HepG2 (cell line): ENCODE data around the gene SLC16A6. TPM values are rescaled to one million over a fixed set of nuclear protein-coding genes. Genes with fewer than 3 reads are reported as not detected.
A peak's percentile ranks its signal among the peaks of the same experiment; 100 is the strongest.

Source experiments
- PHF20 ChIP-seq: sonication (generic); formaldehyde crosslinking; IDR thresholded peaks from 2 replicates; pipeline ENCODE4 v1.5.0; 2020; ENCODE audit warnings: mild to moderate bottlenecking, missing genetic modification reagents
- RCOR2 ChIP-seq: IDR thresholded peaks from 2 replicates; pipeline ENCODE4 v1.6.1; 2016; ENCODE audit warnings: missing biosample characterization, missing genetic modification reagents
- TCF7 ChIP-seq: sonication (generic); IDR thresholded peaks from 2 replicates; pipeline ENCODE4 v1.6.1; 2016; ENCODE audit warnings: antibody characterized with exemption, low read depth
- TRIM24 ChIP-seq: sonication (generic); formaldehyde crosslinking; IDR thresholded peaks from 2 replicates; pipeline ENCODE4 v1.8.0; 2022; ENCODE audit warnings: mild to moderate bottlenecking, missing genetic modification reagents
- TSC22D2 ChIP-seq: sonication (generic); formaldehyde crosslinking; IDR thresholded peaks from 2 replicates; pipeline ENCODE4 v1.5.1; 2020; ENCODE audit warnings: missing genetic modification reagents, mild to moderate bottlenecking, borderline replicate concordance
- UBTF ChIP-seq: sonication (generic); formaldehyde crosslinking; IDR thresholded peaks from 2 replicates; pipeline ENCODE4 v1.4.0; 2020; ENCODE audit warnings: mild to moderate bottlenecking, missing genetic modification reagents
- ZBTB49 ChIP-seq: sonication (generic); formaldehyde crosslinking; IDR thresholded peaks from 2 replicates; pipeline ENCODE4 v1.4.0; 2020; ENCODE audit warnings: missing genetic modification reagents, borderline replicate concordance
- ZKSCAN5 ChIP-seq: sonication (generic); formaldehyde crosslinking; IDR thresholded peaks from 2 replicates; pipeline ENCODE4 v1.5.1; 2020; ENCODE audit warnings: mild to moderate bottlenecking, missing genetic modification reagents
- ZNF225 ChIP-seq: sonication (generic); formaldehyde crosslinking; IDR thresholded peaks from 2 replicates; pipeline ENCODE4 v1.4.0; 2020; ENCODE audit warnings: mild to moderate bottlenecking, missing genetic modification reagents
- ZNF264 ChIP-seq: sonication (generic); formaldehyde crosslinking; IDR thresholded peaks from 2 replicates; pipeline ENCODE4 v1.4.0; 2020; ENCODE audit warnings: missing genetic modification reagents
- ZNF337 ChIP-seq: sonication (generic); formaldehyde crosslinking; IDR thresholded peaks from 2 replicates; pipeline ENCODE4 v1.5.1; 2020; ENCODE audit warnings: missing genetic modification reagents, low read depth, mild to moderate bottlenecking, borderline replicate concordance
- ZNF501 ChIP-seq: sonication (generic); formaldehyde crosslinking; IDR thresholded peaks from 2 replicates; pipeline ENCODE4 v1.5.1; 2020; ENCODE audit warnings: mild to moderate bottlenecking, moderate library complexity, missing genetic modification reagents
- ZSCAN20 ChIP-seq: sonication (generic); formaldehyde crosslinking; IDR thresholded peaks from 2 replicates; pipeline ENCODE4 v1.4.0; 2020; ENCODE audit warnings: missing genetic modification reagents, mild to moderate bottlenecking, borderline replicate concordance
- polyA plus RNA-seq, 8 experiments: library from polyadenylated mRNA; depleted of rRNA in 3 of 8; stranded (reverse) in 7 of 8; unstranded in 1 of 8; fragments of >200 nt; fragmentation: Illumina TruSeq in 4 of 8; extraction: Trizol in 4 of 8; gene quantifications; 2 replicates each; pipeline versions ENCODE4 v1.2.1 to v1.2.3, GENCODE V29; 2011 to 2016; ENCODE audit warnings: low read depth in 4 of 8, missing spikeins in 1 of 8, mixed read lengths in 1 of 8; ENCODE audit not compliant: insufficient read depth in 1 of 8
- total RNA-seq, 5 experiments: library from RNA; depleted of rRNA; stranded (reverse); fragments of >200 nt; fragmentation: Illumina TruSeq; extraction: Trizol; gene quantifications; 2 replicates each; pipeline ENCODE4 v1.2.3, GENCODE V29; 2016; ENCODE audit warnings: low read depth in 1 of 5
- TF ChIP-seq, protein P1 (sequence below): sonication (generic); formaldehyde crosslinking; IDR thresholded peaks from 2 replicates; pipeline ENCODE4 v1.8.0; 2022; ENCODE audit warnings: mild to moderate bottlenecking, missing genetic modification reagents, moderate library complexity
- TF ChIP-seq, protein P2 (sequence below): sonication (generic); formaldehyde crosslinking; IDR thresholded peaks from 2 replicates; pipeline ENCODE4 v1.5.0; 2020; ENCODE audit warnings: mild to moderate bottlenecking, missing genetic modification reagents, borderline replicate concordance
- TF ChIP-seq, protein P3 (sequence below): sonication (generic); formaldehyde crosslinking; IDR thresholded peaks from 2 replicates; pipeline ENCODE4 v1.8.0; 2022; ENCODE audit warnings: mild to moderate bottlenecking, missing genetic modification reagents; ENCODE audit not compliant: insufficient replicate concordance

SLC16A6 gene
- total and polyA plus RNA-seq, 2 of the 13 experiments (the other 11 are each of a cell fraction or from before 2014, with no cell fraction given): 1.1 to 44.7 TPM

DNA sequence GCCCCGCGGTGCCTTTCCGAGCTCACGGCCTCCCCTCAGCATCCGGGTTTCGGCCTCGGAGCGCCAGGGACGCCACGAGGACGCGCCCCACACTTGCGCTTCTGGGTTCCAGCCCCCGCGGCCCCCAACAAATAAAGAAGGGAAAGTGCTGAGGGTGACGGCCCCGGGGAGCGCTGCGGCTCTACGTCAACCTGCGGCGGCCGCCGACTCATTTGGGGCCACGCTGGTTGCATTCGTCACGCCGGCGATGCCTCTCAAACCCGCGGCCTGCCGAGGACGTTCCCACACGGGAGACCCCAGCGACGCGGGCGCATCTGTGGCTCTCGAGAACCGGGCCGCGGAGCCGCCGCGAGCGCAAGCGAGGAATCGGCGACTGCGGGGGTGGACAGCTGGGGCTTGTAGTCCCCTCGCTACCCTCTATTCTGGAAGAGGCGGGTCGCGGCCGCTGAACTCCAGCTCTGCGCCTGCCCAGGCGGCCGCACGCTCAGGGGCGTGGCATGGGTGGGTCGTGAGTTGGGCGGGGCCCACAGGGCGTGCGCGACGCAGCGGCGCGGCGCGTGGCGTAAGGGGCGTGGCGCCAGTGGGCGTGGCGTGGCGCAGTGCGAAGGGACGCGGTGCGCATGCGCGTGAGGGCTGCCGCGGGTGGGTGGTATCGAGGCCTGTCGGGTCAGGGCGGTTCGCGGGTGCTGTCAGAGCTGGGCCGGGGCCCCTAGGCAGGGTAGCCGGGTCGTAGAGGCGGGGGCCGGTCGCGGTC is 43.3 kb downstream of the SLC16A6 start, which contains the start of gene AMZ2 (continued):
- TF ChIP-seq ZNF501 (peak; percentile 99), TCF7 (no peak), ZKSCAN5 (no peak), RCOR2 (peak; percentile 40; the same call in 1 of the 2 replicates), PHF20 (peak; percentile 66), TRIM24 (CRISPR knock-in tag) (no peak), ZSCAN20 (peak; percentile 65; the same call in 1 of the 2 replicates), ZBTB49 (peak; percentile 95; the same call in 1 of the 2 replicates), ZNF337 (CRISPR knock-in tag) (peak; percentile 96), TSC22D2 (peak; percentile 82; the same call in 1 of the 2 replicates), ZNF225 (CRISPR knock-in tag) (peak; percentile 91), UBTF (CRISPR knock-in tag) (peak; percentile 89; the same call in 1 of the 2 replicates), ZNF264 (peak; percentile 81; the same call in 1 of the 2 replicates)
- TF ChIP-seq, protein P1, sequence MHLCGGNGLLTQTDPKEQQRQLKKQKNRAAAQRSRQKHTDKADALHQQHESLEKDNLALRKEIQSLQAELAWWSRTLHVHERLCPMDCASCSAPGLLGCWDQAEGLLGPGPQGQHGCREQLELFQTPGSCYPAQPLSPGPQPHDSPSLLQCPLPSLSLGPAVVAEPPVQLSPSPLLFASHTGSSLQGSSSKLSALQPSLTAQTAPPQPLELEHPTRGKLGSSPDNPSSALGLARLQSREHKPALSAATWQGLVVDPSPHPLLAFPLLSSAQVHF (CRISPR knock-in tag): peak; percentile 93
- TF ChIP-seq, protein P2, sequence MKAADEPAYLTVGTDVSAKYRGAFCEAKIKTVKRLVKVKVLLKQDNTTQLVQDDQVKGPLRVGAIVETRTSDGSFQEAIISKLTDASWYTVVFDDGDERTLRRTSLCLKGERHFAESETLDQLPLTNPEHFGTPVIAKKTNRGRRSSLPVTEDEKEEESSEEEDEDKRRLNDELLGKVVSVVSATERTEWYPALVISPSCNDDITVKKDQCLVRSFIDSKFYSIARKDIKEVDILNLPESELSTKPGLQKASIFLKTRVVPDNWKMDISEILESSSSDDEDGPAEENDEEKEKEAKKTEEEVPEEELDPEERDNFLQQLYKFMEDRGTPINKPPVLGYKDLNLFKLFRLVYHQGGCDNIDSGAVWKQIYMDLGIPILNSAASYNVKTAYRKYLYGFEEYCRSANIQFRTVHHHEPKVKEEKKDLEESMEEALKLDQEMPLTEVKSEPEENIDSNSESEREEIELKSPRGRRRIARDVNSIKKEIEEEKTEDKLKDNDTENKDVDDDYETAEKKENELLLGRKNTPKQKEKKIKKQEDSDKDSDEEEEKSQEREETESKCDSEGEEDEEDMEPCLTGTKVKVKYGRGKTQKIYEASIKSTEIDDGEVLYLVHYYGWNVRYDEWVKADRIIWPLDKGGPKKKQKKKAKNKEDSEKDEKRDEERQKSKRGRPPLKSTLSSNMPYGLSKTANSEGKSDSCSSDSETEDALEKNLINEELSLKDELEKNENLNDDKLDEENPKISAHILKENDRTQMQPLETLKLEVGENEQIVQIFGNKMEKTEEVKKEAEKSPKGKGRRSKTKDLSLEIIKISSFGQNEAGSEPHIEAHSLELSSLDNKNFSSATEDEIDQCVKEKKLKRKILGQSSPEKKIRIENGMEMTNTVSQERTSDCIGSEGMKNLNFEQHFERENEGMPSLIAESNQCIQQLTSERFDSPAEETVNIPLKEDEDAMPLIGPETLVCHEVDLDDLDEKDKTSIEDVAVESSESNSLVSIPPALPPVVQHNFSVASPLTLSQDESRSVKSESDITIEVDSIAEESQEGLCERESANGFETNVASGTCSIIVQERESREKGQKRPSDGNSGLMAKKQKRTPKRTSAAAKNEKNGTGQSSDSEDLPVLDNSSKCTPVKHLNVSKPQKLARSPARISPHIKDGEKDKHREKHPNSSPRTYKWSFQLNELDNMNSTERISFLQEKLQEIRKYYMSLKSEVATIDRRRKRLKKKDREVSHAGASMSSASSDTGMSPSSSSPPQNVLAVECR (CRISPR knock-in tag): peak; percentile 89
- TF ChIP-seq, protein P3, sequence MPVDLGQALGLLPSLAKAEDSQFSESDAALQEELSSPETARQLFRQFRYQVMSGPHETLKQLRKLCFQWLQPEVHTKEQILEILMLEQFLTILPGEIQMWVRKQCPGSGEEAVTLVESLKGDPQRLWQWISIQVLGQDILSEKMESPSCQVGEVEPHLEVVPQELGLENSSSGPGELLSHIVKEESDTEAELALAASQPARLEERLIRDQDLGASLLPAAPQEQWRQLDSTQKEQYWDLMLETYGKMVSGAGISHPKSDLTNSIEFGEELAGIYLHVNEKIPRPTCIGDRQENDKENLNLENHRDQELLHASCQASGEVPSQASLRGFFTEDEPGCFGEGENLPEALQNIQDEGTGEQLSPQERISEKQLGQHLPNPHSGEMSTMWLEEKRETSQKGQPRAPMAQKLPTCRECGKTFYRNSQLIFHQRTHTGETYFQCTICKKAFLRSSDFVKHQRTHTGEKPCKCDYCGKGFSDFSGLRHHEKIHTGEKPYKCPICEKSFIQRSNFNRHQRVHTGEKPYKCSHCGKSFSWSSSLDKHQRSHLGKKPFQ: peak; percentile 91
